NCI-H82 (cell line): ENCODE measurements around the gene PAF1.
"Not testable (repeated sequence)": the region's sequence is repeated elsewhere in the genome, so short reads cannot be mapped to it uniquely, and the experiment has no call there.

Source experiments
- DNase-seq: peaks from one replicate; lab custom pipeline; 2025; lab: John Stamatoyannopoulos, UW

Gene PAF1

GRCh38 chr19:39382991-39383828 is 7.7 kb downstream of the PAF1 start:
- no peak for DNase-seq

DNA sequence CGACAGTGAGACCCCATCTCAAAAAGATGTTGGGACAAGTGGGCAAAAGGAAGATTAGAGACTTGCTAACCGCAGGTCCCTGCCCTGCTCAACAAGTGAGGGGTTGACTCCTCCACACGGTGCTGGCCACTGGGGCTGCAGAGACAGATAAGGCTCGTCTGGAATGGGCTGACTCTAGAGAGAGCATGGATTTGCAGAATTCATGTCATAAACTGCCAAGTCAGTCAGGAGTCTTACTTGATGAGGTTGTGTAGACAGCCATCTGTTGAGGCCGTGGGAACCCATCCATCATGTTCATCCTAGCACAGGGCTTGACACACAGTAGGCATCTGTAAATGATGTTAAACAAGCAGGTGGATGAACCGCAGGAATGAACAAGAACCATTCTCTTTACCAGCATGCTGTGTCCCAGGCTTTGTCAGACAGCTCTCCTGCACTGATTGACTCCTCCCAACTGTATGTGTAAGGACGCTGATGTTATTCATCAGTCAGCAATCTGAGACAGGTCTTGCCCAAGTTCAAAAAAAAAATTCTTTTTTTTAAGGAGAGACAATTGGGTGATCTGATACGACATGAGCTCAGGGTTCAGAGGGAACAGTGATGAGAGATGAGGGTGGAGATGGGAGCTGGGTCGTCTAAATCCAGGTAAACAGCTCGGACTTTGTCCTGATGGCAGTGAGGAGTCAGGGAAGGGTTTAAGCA is 8.8 kb downstream of the PAF1 start:
- DNase-seq: no peak

GRCh38 chr19:39380521-39381502 is 10.1 kb downstream of the PAF1 start:
- no peak for DNase-seq

GRCh38 chr19:39379865-39380396 is 11.0 kb downstream of the PAF1 start:
- DNase-seq: no peak

DNA sequence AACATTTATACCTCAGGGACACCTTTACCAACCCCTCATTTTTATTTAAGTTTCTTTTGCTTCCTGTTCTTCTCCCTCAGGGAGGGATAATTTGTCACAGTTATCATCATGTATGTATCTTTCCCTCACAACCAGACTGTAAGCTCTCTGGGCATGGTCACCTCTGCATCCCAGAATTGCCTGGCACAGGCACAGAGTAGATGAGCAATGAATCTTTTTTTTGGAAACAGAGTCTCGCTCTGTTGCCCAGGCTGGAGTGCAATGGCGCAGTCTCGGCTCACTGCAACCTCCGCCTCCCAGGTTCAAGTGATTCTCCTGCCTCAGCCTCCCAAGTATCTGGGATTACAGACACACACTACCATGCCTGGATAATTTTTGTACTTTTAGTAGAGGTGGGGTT is 11.5 kb downstream of the PAF1 start:
- not testable (repeated sequence) for DNase-seq

DNA sequence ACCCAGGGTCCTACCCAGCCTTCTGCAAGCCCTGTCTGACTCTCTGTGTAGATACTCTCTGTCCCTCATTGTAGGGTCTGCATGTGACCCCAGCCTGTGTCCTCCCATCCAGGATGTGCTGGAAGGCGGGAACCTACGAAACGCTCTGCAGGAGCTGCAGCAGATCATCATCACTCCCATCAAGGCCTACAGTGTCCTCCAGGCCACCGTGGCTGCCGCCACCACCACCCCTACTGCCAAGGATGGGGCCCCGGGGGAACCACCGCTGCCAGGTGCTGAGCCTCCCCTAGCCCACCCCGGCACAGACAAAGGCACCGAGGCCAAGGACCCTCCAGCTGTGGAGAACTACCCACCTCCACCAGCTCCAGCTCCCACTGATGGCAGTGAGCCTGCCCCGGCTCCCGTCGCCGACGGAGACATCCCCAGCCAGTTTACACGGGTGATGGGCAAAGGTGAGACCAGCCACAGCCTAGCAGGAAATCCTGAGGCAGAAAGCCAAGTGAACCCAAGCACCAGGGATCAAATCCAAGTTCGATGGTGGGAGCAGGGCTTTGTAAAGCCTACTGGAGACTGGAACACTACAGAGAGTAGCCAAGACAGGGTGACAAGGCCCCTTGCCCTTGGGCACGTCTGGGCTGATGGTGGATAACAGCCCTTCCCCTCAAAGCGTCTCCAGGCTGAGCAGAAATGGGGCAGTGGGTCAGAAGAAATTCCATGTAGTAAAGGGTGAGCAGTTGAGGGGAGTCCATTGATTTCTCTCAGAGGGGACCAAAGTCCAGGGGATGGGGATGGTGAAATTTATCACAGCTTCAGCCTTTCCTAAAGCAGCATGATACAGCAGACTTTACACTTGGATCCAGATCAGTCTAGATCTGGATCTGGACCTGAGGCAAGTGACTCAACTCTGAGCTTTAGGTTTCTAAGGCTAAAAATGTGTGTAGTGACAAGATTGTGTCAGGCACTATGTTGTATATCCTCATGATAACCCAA is 13.2 kb downstream of the PAF1 start:
- DNase-seq: no peak

DNA sequence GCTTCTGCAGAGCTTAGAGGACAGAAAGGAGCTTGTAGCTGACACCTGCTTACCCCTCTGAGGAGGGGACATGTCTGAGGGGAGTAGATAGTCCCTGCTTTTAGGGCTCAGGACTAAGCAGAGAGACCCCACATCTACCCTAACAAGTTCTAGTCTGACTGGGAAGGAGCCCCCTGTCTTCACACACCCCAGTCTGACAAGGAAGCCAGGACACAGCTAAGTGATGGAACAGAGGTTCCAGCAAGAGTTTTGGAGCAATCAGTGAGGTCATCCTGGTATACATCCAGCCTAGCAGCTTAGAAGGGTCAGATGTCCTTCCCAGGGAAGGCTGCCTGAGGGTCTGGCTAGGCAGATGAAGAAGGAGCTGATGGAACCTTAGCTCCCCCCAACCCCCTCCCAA is 15.0 kb downstream of the PAF1 start:
- DNase-seq: no peak

GRCh38 chr19:39372941-39373340 is 18.0 kb downstream of the PAF1 start:
- no peak for DNase-seq

GRCh38 chr19:39372047-39372802 is 18.7 kb downstream of the PAF1 start:
- no peak for DNase-seq

DNA sequence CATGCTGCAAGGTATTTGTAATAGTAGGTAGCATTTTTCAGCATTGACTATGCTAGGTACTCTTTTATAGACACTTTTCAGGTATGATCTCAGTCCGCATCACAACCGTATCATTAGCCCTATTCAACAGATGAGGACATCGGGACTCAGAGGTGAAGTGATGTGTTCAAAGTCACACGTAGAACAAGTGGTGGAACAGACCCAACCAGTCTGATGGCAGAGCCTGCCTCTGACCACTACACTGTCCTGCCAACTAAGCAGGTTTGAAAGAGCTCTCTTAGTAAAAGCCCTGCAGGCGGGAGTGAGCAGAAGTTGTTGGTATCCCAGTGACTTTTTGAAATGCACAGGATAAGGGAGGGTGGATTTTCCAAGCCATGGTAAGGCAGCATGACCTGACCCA is 20.2 kb downstream of the PAF1 start:
- no peak for DNase-seq

- no peak for DNase-seq
These were observed 21.7 kb downstream of the PAF1 start for GRCh38 chr19:39369200-39369599.

DNA sequence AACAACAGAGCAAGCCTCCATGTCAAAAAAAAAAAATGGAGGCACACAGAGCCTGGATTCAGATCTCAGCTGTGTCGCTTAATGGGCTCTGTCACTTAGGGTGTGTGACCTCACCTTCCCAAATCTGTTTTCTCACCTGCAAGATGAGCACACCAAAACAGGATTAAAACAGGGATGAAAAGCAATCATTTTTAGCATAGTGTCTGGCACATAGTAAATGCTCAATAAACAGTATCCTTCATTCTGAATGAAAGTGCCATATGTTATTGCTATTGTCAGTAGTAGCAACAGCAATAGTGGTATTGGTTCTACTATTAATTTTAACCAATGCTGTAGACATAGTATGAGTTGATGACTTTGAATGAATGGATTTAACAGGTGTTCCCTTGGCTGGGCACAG is 25.4 kb downstream of the PAF1 start:
- DNase-seq: no peak

DNA sequence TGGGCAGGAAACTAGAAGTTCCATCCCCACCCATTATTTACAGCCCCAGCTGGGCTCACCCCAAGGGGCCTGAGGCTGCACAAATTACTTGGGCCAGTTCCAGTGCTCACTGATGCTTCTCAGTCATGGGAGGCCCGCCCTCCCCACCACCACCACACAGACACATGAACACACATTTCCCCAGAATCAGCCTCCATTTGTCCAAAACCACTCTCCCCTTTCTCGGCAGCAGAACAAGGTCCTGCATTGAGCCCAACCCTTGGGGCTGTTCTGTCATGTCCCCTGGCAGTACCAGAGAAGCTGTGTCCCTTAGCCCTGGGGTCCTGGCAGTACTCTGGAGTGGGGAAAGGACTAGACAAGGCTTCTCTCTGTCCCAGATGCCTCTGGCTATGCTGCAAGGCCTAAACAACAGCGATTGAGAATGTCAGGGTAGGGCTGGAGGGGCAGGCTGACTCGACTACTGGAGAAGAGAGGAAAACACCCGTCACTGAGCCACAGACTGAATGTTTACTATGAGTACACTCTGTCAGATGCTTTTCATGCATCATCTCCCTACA is 26.9 kb downstream of the PAF1 start:
- no peak for DNase-seq

DNA sequence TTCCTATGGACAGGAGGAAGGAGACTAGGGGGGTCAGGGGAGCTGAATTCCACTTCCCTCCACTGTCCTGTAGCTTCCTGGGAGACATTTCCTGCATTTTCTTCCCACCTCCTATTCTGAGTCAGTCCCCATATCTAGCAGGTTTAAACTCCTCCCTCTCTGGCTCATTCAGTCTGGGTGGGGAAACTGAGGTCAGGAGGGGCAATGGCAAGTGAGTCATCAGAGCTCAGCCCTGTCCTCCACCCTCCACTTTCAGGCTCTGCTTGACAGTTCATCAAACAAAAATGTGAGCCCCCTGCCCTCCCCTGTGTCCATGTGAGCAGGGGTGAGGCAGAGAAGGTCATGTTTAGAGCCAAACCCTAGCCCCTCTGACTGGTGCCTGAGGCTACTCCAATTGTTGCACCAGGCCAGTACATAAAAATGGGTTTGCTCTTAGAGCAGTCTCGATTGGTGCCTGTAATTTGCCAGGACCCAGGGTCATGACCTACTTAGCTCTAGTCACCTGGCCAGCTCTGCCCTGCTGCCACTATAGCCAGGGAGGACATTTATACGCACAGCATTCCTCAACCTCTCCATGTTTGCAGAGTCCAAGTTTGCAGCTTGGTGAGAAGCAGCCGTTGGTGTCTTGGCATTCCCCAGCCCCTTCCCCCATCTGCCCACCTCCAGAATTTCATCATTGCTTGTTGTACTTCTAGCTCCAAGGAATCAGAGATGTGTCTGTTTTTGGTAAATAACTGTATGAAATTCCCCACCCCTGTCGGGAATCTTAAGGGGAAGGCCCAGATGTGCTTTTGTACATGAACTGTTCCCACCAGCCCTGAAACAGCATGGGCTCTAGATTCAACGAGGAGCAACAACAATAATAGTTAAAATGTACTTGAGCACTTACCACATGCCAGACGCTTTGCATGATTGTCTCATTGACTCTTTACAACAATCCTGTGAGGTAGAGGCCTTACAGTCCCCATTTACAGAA is 27.9 kb downstream of the PAF1 start:
- DNase-seq: no peak

DNA sequence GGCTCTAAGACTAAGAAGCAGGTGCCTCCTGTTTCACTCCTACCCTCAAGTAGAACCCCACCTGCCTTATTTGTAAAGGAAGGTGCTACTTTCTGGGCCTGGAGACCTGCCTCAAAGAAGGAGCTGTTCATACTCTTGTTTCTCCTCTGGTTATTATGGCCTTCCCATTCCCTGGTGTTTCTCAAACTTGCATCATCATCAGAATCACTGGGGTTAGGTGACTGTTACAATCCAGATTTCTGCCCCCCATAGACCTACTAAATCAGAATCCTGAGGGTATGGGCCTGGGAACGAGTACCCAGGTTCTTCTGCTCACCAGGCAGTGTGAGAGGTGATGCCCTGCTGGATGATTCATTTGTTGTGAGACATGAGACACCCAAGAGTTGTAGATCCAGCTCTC is 30.3 kb downstream of the PAF1 start:
- no peak for DNase-seq

GRCh38 chr19:39359026-39359425 is 31.9 kb downstream of the PAF1 start:
- no peak for DNase-seq

GRCh38 chr19:39356647-39357046 is 34.3 kb downstream of the PAF1 start:
- DNase-seq: no peak

DNA sequence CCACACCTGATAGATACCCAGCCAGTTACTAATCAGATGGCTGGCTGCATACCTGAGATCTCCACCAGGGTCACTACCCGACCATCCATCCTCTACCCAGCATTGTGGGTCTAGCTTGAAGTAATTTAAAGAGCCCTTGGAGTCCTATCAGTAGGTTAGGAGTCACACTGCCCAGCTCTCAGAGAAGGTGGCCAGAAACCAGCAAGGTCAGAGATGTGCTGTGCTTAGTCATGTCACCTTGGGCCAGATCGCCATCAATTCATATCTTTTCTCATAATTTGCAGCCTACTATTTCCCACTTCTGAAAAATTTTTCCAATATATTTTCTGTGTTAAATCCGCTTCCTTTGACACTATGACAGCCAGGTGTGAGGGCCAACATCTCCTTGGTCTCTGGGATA is 34.8 kb downstream of the PAF1 start:
- DNase-seq: no peak

DNA sequence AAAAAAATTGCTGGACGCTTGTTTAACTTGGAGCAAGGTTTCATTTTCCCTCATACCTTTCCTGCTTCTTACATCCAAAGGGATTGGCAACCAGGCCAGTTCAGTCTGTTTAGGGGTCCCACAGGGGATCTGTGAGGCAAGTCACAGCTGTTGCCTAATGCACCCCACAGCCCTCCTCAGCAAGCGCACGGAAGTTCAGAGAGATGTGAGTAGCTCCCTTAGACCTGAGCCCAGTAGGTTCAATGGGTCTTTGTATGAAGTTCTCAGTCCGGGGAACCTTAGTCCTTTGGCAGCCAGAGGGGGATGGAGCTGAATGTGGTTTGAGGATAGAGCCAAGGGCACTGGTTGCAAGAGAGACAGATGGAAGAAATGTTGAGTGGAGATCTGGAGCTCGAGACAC is 35.7 kb downstream of the PAF1 start:
- DNase-seq: no peak
